Measurements from ENCODE around the gene LDLRAD3.

DNA sequence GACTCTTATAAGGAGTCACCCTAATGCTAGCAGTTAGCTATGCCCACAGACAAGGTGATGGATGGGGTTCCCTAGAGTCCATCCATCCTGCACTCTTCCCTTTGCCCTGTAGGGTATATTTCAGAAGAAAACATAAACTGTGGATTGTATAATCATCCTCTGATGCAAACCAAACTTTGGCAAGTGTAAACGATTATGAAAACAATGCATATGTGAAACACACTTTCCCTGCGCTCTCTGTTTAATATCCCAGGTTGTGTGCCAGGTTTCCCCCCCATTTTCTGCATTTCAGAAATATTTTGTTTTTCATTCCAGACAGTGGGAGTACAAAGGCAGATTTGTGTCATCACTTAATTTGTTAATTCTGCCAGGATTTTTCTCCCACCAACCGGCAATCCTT, 110.0 kb downstream of the LDLRAD3 start:
- TF ChIP-seq CTCF (IDR thresholded peaks at IDR 0.05) (peak in 1 of 4 experiments; percentile 9), POLR2A (IDR thresholded peaks at IDR 0.05) (no peak)

All from prostate gland (tissue), 2 donors.